GM21723 (cell line): Measurements from ENCODE around the gene DCUN1D2.

ENCODE experiments used
- ATAC-seq: cut with Tn5 transposase; IDR thresholded peaks from one replicate; pipeline ENCODE4 v1.9.1; 2021; ENCODE audit warnings: mild to moderate bottlenecking, moderate library complexity; ENCODE audit not compliant: unreplicated experiment

The DCUN1D2 gene

DNA sequence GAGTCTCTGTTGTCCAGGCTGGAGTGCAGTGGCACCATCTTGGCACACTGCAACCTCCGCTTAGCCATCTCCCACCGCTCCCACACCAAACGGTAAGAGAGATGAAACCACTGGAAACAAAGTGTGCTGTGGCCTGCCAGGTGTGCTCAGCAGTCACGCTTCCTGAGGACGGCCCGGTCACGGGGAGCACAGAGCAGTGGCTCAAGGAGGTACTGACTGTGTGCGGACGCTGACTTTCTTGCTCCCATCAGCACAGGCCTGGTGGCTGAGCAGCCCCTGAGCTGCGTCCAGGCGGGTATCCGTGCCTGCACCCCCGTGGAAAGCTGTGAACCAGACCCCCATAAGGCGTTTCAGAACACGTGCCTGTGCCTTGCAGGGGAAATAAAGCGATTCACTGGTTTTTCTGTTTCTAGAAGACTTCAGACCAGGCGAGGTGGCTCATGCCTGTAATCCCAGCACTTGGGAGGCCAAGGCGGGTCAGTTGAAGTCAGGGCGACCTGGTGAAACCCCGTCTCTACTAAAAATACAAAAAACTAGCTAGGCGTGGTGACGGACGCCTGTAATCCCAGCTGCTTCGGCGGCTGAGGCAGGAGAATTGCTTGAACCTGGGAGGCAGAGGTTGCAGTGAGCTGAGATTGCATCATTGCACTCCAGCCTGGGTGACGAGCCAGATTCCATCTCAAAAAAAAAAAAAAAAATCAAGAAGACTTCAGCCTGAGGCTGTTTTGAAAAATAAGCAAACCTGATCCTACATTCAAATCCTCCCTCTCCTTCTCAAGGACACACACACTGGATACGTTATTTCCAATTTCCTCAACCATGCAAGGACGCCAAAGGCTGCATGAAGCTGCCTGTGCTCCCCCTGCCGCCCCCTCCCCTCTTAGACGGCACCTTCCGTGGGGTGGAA lies 62.7 kb downstream of the DCUN1D2 start:
- no peak for ATAC-seq

DNA sequence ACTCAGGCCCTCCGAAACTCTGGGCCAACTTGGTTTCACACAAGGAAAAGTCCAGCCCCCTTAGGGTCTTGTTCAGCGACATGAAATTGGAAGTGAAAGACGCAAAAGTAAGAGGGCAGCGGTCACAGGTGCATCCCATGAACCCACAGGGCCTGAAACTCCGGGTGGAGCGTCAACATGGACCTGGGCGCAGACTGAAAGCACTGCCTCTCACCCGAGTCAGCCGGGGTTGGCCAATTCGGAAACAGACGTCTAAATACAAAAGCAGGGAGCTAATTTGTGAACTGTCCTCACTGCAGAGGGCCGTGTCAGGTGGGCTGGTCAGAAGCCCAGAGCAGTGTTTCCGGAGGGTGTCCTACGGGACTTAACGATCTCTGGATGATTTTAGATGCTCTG lies 63.9 kb downstream of the DCUN1D2 start:
- no peak for ATAC-seq

- no peak for ATAC-seq
These were observed 64.4 kb downstream of the DCUN1D2 start for GRCh38 chr13:113425941-113426590.

DNA sequence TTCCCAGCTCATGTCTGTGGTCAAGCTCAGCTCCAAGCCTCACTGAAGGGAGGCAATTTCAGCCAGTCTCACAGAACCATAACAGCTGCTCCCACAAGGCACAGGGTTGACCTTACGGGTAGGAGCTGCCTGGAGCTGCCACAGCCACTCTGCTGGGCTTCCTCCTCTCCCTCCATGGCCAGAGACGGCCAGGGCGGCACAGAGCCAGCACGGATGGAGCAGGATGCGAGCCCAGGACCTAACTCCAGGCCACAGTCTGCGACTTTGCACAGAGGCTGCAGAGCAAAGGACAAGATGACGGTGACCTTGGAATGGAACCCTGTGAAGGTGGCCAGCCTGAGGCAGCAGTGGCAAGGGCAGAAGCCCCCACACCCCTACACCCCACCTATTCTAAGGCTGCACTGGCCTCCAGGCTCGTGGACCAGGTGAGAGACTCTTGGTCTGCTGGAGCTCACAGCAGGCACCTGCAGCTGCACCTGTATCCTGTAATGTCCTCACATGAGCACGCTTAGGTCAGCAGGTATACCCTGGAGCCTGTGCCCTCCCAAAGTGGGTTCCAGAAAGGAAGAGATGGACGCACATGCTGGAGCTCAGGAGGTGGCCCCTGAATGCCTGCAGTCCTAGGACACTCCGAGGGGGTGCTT lies 66.9 kb downstream of the DCUN1D2 start:
- ATAC-seq = no peak

GRCh38 chr13:113422807-113423519 lies 67.5 kb downstream of the DCUN1D2 start:
- no peak for ATAC-seq

GRCh38 chr13:113421673-113422270 lies 68.7 kb downstream of the DCUN1D2 start:
- no peak for ATAC-seq

- ATAC-seq = no peak
These were observed 69.5 kb downstream of the DCUN1D2 start for GRCh38 chr13:113420833-113421600.

DNA sequence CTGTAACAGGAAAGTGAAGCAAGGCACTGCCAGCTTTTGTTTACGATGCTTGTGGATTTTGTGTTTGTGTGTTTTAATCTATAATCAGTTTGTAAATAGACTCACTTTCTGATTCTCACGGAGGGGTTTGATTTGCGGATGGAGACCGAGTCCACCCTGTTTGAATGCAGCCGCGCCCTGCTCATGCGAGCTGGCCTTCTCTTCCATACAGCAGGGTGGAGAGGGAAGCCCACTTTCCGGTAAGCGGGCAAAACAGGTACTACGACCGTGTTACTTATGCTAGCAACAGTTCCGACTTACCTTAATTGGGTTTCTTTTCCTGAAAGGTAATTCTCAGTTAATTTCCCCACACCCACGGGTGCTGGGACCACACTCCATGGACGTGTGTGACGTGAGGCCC lies 70.3 kb downstream of the DCUN1D2 start:
- no peak for ATAC-seq

DNA sequence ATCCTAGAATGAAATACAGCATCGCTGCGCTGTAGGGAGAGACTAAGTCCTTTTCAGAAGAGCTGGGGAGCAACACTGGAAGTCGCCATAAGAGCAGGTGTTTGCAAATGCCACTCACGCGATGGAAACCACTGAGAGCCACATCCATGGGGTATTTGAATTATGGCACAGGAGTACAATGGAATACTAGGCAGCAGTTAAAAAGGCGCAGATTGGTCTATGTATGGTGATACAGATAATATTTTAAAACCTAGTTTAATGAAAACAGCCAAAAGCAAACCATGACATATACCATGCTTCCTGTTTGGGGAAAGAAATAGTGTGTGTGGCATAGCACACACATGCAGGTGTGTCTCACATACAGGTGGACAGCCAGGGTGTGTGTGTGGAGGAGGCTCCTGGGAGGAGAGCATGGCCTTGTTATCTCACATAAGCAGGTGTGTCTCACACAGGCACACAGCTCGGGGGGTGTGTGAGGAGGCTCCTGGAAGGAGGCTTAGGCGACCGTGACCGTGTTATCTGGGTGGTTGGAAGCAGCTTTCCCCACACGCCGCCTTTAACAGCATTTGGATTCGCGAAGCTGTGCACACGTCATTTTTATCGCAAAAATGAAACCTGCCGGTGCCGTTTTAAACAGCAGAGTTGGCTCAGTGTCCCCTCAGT lies 70.8 kb downstream of the DCUN1D2 start:
- ATAC-seq = no peak

- no peak for ATAC-seq
These were observed 71.8 kb downstream of the DCUN1D2 start for GRCh38 chr13:113418722-113419049.

DNA sequence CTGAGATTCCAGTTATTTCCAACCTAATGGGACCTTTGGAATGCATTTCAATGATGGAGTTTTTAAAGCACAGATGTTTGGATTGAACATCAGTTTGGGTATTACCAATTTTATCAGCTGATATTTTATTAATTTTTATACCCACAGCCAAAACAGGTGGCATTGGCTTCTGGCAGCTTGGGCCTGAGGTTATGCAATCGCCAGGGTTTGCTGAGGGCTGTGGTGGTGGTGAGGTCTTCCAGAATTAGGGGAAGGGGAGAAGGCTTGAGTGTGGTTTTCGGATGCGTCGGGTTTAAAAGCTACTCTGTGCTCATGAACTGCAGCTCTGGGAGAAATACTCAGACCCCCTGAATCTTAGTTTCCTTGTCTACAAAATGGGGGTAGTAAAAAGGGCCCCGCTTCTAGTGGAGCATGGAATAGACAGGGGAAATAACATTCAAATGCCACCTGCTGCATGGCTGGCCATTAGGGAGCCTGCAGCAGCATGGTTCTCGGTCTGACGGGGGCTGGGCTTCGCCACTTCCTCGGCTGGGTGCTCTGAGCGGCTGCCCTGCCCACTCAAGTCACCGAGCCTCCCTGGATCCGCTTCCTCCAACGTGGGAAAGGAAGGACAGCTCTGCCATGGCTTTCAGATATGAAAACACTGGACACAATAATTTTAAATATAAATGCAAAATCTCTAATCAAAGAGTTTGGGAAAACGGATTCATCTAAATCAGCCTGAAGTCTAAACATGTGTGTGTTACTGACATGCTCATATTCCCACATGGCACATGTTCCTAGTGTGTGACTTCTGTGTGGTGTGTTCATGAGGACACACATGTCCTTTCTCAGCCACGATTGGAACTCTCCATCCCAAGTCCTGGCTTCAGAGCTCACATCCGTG lies 72.4 kb downstream of the DCUN1D2 start:
- ATAC-seq = no peak

DNA sequence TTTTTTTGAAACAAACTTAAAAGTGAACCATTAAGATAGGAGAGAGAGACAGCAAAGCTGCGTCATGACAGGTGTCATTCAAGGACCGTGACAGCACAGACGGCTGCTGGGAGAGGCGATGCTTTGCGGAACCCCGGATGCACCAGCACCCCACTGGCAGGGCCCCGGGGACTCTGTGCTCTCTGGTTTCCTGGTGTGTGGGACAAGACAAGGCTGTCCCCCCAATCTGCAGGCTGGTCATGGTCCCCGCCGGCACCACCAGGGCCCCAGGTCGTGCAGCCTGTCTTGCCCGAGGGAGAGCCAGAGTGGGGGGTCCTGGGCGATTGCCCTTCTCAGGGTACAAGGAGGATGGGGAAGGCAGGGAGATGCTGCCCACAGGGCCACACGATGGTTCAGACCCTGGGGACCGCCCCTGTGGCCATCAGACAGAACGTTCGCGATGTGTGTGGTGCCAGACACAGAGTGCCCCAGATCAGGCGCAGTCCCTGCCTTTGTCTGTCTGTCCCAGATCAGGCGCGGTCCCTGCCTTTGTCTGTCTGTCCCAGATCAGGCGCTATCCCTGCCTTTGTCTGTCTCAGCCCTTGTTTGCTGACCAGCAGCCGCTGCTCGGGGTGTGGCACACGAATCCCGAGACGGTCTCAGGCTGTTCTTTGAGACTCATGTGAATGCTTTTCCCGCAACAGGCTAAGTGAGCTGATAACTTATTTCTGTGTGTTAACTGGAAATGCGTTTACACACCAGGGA lies 73.3 kb downstream of the DCUN1D2 start:
- no peak for ATAC-seq

GRCh38 chr13:113415825-113416224 lies 74.7 kb downstream of the DCUN1D2 start:
- ATAC-seq = no peak

DNA sequence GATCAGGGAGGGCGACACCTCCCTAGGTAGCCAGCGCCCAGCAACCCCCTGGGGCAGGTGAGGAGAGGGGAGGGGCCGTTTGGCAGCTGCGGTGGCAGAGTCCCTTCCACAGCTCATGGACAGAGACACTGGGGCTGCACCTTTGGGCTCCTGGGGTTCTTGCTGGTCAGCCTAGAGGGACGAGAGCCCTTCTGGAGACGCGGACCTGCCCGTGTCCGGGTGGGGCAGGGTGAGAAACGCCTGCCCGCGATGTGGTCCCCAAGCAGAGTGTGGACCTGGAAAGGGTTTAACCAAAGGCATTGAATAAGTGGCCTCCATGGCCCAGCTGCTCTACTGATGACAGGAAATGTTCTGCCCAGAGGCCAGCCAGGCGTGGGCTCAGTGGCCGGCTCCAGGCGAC lies 75.5 kb downstream of the DCUN1D2 start:
- ATAC-seq = no peak

- no peak for ATAC-seq
These were observed 76.2 kb downstream of the DCUN1D2 start for GRCh38 chr13:113414335-113414734.

DNA sequence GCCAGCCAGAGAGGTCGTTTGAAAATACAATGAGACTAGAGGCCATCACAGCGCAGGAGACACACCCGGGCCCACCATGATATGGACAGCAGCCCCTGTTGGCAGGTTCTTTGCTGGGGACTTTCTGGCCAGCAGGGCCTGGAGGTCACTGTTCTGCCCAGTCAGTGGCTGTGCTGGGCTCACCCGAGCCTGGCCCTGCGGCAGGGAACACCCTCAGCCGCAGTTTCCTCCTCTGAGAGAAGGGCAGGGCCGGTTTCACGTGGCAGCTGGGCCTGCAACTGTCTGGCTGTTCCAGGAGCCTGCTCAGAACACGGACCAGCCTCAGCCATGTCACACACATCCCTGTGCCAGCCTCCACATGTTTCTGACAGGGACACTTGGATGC lies 76.6 kb downstream of the DCUN1D2 start:
- no peak for ATAC-seq

GRCh38 chr13:113413178-113413897 lies 77.2 kb downstream of the DCUN1D2 start:
- no peak for ATAC-seq
